ENCODE data around the gene PNPLA7.
"Not testable (repeated sequence)": the region's sequence is repeated elsewhere in the genome, so short reads cannot be mapped to it uniquely, and the experiment has no call there.

PNPLA7 gene

GRCh38 chr9:137513801-137514570 lies 36.2 kb downstream of the PNPLA7 start:
- DNase-seq (ENCODE audit: low read depth), result not testable (repeated sequence)

- not testable (repeated sequence) for DNase-seq (ENCODE audit: low read depth)
Measured at GRCh38 chr9:137513136-137513535, 37.1 kb downstream of the PNPLA7 start.

GRCh38 chr9:137511758-137512463 lies 38.3 kb downstream of the PNPLA7 start:
- no peak for DNase-seq (ENCODE audit: low read depth)

GRCh38 chr9:137511126-137511525 lies 39.1 kb downstream of the PNPLA7 start:
- DNase-seq (ENCODE audit: low read depth), result not testable (repeated sequence)

- no peak for DNase-seq (ENCODE audit: low read depth)
Measured at GRCh38 chr9:137509198-137509597, 41.0 kb downstream of the PNPLA7 start.

GRCh38 chr9:137506702-137507171 lies 43.5 kb downstream of the PNPLA7 start:
- DNase-seq (ENCODE audit: low read depth), result no peak

- no peak for DNase-seq (ENCODE audit: low read depth)
Measured at GRCh38 chr9:137506274-137506673, 43.9 kb downstream of the PNPLA7 start.

GRCh38 chr9:137505421-137506140 lies 44.6 kb downstream of the PNPLA7 start:
- no peak for DNase-seq (ENCODE audit: low read depth)

GRCh38 chr9:137504432-137504777 lies 45.8 kb downstream of the PNPLA7 start:
- DNase-seq (ENCODE audit: low read depth), result no peak

GRCh38 chr9:137502008-137502911 lies 47.9 kb downstream of the PNPLA7 start:
- DNase-seq (ENCODE audit: low read depth), result no peak

GRCh38 chr9:137501457-137501856 lies 48.7 kb downstream of the PNPLA7 start:
- DNase-seq (ENCODE audit: low read depth), result no peak

- no peak for DNase-seq (ENCODE audit: low read depth)
Measured at GRCh38 chr9:137500666-137501397, 49.4 kb downstream of the PNPLA7 start.

GRCh38 chr9:137499858-137500661 lies 50.1 kb downstream of the PNPLA7 start:
- DNase-seq (ENCODE audit: low read depth), result no peak

GRCh38 chr9:137499416-137499815 lies 50.8 kb downstream of the PNPLA7 start:
- DNase-seq (ENCODE audit: low read depth), result no peak

GRCh38 chr9:137498720-137499150 lies 51.5 kb downstream of the PNPLA7 start:
- no peak for DNase-seq (ENCODE audit: low read depth)

- DNase-seq (ENCODE audit: low read depth), result no peak
Measured at GRCh38 chr9:137497921-137498719, 52.1 kb downstream of the PNPLA7 start.

- DNase-seq (ENCODE audit: low read depth), result no peak
Measured at GRCh38 chr9:137496601-137497375, 53.4 kb downstream of the PNPLA7 start.

- DNase-seq (ENCODE audit: low read depth), result no peak
Measured at GRCh38 chr9:137494550-137495351, 55.5 kb downstream of the PNPLA7 start.
